HG02973 (cell line): Measurements from ENCODE around the gene ADAMTSL2.
"Not testable (repeated sequence)": the region's sequence is repeated elsewhere in the genome, so short reads cannot be mapped to it uniquely, and the experiment has no call there.

Experiments used
- ATAC-seq: cut with Tn5 transposase; IDR thresholded peaks from one replicate; pipeline ENCODE4 v1.9.1; 2021; ENCODE audit warnings: moderate library complexity; ENCODE audit not compliant: unreplicated experiment

ADAMTSL2 gene

DNA sequence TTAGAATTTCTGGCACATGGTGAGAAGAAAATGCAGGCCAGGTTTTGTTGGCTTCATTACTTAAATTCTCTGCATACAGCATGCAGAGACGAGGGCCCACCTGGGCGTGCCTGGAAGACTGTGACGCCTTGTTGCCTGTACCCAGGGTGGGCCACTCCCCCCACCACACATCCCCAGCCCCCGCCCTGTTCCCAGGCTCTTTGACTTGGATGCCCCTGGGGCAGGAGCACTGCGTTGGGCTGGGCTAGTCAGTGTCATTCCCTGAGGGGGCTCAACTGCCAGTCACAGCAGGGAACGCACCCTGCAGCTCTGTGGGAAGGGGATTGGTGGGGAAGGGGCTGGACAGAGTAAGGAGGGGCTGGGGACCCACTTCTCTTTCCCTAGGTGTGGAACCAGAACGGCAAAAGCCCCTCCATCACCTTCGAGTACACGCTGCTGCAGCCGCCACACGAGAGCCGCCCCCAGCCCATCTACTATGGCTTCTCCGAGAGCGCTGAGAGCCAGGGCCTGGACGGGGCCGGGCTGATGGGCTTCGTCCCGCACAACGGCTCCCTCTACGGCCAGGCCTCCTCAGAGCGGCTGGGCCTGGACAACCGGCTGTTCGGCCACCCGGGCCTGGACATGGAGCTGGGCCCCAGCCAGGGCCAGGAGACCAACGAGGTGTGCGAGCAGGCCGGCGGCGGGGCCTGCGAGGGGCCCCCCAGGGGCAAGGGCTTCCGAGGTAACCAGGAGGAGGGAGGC lies 19.6 kb downstream of the ADAMTSL2 start:
- ATAC-seq = no peak

DNA sequence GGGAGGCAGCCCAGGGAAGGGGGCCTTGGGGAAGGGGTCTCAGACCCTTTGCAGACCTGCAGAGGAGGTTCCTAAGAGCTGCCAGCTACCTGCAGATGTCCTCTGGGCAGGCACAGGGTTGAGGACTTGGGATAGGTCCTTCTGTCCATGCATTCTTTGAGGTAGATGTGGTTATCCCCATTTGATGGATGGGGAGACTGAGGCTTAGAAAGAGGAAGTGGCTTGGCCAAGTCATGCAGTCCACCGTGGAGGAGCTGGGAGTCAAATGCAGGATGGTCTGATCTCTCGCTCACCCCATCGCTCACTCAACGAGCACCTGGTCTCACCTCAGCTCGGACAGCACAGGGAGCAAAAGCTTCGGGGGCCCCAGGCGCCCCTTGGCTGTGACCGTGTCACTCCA lies 20.2 kb downstream of the ADAMTSL2 start:
- ATAC-seq = no peak

DNA sequence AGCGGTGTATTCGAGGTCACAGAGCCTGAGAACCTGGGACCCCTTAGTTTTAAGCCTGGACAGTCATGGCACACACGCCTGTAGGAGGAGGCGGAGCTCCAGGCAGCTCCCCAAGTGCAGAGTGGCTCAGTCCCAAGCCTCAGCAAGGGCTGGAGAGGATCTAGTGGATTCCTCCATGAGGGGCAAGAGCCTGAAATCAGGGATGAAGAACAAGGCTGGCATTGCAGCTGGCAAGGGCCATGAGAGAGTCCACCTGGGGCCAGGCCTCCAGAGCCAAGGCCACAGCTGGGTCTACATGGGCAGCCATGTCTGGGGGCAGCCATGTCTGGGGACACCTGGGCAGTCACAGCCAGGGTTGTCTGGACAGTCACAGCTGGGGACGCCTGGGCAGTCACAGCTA lies 21.9 kb downstream of the ADAMTSL2 start:
- ATAC-seq = no peak

DNA sequence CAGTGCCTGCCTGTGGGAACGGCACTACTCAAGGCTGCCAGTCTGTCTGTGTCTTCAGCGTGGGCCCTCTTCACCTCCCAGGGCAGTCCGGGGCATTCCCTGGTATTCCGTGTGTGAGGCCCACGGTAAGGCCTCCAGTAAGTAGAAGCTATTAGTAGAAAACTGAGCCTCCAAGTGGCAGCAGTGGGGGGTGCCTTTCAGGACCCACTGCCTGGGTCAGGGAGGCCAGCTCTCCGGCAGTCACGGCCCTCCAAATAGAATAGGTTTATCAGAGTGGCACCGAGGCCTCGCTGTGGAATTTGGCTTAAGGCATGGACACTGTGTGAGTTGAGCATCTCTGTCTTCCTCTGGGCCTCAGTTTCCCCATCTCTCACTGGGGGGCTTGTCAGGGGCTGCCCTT lies 23.1 kb downstream of the ADAMTSL2 start:
- no peak for ATAC-seq

DNA sequence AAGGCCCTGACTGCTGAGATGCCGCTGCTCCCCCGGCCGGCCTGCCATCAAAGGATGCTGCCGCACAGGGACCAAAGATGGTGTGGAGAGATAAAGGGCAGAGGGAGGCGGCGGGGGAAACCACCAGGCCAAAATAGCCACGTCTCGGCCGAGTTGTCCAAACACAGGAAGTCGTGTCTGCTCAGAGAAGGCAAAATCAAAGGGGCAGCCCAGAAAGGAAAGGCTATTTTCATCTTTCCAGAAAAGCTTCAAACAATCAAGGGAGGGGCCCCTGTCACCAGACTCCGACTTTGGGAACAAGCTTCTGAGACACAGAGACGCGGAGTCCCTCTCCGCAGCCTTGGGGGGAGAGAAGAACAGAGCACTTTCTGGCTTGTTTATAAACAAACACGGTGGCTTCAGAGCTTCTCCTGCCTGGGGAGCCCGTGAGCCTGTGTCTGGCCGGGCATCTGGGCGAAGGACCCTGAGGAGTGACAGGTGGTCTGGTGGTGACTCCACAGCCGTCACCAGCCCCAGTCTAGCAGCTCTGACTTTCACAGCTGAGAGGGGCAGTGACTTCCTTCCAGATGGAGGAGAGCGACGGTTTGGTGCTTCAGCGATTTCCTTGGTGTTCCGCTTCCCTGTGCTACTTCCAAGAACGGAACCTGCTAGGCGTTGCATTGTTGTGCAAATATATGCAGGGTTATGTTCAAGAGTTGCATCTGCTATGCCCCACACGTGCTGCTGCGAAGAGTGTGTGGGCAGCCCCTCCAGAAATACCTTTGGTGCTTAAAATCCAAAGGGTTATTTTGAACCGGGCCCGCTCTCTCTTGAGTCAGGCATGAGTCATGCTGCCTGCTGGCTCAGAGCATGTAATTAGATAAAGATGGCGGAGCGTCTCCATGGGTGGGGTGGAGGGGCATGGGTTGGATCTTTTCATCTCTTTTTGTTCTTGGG lies 24.0 kb downstream of the ADAMTSL2 start:
- no peak for ATAC-seq

DNA sequence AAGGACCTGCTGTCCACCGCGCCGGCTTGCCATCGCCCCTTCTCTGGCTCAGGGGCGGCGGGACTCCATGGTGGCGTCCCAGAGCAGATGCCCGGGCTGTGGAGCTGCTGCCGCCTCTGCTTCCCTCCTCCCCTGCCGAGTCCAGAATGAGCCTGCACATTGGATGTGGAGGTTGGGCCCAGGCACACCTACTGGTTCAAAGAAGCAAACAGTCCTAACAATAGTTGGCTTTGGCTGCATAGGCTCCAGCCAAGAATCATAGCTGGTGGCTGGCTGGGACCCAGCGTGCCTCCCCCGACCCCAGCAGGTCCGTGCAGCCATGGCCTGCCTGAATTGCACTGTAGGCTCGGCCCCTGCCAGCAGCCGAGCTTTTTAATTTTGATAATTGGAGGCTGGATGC lies 25.8 kb downstream of the ADAMTSL2 start:
- no peak for ATAC-seq

DNA sequence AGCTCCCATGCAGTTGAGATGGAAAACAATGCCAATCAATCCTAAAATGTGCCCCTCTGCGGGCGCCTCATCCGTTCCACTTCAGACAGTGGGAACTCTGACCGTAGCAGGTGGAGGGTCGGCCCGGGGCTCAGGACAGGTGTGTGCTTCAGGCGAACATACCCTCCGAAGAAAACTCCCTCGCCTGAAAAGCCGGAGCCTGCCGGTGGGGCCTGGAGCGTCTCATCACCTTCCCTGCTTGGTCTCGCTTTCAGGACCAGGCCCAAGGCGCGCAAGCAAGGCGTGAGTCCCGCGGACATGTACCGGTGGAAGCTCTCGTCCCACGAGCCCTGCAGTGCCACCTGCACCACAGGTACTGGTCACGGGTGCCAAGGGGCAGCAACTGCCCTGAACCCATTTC lies 26.4 kb downstream of the ADAMTSL2 start:
- no peak for ATAC-seq

DNA sequence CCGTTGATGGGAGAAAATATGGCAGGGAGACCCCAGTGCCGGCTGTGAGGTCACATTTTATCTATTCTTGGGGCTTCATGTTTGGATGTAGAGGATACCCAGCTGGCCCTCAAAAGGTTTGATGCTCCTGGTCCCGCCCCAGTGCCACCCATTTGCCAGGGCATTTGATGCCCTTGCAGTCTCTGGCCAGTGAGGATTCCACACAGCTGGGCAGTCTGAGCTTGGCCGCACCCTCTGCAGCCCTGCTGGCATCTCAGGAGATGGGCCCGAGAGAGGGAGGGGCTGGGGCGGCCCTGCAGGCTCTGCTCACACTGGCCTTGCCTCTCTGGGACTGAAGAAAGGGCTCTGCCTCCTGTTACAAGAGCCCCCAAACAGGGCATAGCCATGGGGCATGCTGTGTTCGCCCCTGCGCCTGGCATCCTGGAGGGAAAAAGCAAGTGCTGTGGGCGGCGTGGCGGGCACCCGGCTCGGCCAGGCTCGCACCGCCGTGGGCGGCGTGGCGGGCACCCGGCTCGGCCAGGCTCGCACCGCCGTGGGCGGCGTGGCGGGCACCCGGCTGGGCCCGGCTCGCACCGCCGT lies 27.6 kb downstream of the ADAMTSL2 start:
- no peak for ATAC-seq

DNA sequence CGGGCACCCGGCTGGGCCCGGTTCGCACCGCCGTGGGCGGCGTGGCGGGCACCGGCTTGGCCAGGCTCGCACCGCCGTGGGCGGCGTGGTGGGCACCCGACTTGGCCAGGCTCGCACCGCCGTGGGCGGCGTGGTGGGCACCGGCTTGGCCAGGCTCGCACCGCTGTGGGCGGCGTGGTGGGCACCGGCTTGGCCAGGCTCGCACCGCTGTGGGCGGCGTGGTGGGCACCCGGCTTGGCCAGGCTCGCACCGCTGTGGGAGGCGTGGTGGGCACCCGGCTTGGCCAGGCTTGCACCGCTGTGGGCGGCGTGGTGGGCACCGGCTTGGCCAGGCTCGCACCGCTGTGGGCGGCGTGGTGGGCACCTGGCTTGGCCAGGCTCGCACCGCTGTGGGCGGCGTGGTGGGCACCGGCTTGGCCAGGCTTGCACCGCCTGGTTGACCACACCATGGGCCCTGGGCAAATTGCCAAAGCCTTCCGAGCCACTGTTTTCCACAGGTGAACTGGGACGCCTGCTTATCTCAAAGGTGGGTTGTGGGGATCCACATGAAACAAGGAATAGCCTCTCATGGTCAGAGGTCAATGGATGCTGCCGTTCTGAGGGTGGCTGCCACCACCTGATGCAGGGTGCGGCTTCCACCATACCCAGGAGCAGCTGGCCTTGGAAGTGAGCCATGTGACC lies 28.2 kb downstream of the ADAMTSL2 start:
- no peak for ATAC-seq

DNA sequence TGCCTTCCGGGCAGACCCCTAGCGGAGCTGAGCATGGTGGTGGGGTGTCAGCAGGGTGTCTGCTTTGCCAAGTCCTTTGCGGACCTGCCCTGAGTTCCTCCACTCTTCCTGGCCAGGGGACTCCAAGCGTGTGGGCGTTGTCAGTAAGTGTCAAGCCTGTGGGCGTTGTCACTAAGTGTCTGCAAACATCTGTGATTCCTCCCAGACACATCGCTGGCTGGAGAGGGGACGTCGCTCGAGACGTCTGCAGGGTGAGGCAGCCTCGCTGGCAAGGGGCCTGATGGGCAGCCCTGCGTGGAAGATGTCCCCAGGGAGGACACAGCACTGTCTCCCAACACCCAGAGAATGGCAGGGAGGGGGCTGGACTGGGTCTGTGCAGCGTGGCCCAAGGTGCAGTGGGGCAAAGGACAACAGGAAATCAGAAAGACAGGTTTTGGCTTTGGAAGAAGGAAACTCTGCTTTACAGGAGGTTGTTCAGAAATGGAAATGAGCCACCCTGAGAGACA lies 28.8 kb downstream of the ADAMTSL2 start:
- ATAC-seq = no peak

DNA sequence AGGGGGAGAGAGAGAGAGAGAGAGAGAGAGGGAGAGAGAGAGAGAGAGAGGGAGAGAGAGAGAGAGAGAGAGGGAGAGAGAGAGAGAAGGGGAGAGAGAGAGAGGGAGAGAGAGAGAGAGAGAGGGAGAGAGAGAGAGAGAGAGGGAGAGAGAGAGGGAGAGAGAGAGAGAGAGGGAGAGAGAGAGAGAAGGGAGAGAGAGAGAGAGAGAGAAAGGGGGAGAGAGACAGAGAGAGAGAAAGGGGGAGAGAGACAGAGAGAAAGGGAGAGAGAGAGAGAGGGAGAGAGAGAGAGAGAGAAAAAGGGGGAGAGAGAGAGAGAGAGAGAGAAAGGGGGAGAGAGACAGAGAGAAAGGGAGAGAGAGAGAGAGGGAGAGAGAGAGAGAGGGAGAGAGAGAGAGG lies 29.3 kb downstream of the ADAMTSL2 start:
- ATAC-seq = not testable (repeated sequence)

DNA sequence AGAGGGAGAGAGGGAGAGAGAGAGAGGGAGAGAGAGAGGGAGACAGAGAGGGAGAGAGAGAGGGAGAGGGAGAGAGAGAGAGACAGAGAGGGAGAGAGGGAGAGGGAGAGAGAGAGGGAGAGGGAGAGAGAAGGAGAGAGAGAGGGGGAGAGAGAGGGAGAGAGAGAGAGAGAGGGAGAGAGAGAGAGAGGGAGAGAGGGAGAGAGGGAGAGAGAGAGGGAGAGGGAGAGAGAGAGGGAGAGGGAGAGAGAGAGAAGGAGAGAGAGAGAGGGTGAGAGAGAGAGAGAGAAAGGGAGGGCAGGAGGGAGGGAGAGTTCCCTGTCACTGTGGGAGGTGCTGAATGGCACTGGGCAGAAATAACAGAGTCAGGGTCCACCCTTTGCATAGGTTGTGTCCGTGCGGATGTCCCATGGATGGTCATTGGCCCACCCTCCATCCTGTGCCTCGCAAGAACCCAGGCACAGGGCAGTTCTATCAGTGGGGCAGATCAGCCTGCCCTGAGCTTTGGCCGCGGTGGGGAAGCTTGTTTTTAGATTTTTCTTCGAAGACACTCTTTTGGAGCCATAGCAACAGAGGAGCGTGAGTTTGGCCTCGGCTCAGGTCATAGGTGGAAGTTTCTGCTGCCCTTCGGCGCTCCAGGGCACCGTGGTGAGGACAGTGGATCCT lies 30.1 kb downstream of the ADAMTSL2 start:
- ATAC-seq = no peak

DNA sequence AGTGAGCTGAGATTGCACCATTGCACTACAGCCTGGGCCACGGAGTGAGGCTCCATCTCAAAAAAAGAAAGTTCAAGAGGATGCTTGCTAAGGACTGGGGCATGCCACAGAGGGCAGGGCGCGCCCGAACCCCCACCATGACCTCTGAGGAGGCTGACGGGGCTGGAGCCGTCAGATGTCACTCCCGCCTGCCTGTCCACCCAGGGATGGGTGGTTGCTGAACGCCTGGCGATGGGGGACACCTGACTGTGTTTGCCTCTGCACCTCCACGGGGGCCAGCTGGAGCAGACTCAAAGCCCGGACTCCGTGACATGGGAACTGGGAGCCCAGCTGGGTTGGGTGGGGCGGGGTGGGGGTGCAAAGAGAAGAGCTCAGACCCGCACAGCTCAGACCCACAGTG lies 31.9 kb downstream of the ADAMTSL2 start:
- ATAC-seq = no peak

DNA sequence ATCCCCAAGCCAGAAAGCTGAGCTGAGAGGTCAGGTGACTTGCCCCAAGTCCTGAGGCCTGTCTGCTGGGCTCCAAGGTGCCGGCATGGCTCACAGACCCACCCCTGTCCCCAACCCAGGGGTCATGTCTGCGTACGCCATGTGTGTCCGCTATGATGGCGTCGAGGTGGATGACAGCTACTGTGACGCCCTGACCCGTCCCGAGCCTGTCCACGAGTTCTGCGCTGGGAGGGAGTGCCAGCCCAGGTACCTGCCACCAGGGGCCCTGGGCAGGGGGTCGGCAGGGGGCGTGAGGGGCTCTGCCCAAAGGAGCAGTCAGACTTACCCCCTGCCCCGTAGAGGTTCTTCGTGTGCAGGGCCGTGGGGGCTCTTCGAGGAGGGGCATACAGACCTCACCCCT lies 32.3 kb downstream of the ADAMTSL2 start:
- no peak for ATAC-seq

DNA sequence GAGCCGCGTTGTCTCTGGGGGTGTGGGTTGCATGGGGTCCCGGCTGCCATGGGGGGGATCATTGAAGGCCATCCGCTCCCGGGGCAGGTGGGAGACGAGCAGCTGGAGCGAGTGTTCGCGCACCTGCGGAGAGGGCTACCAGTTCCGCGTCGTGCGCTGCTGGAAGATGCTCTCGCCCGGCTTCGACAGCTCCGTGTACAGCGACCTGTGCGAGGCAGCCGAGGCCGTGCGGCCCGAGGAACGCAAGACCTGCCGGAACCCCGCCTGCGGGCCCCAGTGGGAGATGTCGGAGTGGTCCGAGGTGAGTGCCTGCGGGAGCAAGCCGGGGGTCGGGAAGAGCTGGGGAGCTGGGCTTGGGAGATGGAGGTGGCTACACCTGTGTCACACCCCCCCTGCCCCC lies 33.7 kb downstream of the ADAMTSL2 start:
- ATAC-seq = no peak

DNA sequence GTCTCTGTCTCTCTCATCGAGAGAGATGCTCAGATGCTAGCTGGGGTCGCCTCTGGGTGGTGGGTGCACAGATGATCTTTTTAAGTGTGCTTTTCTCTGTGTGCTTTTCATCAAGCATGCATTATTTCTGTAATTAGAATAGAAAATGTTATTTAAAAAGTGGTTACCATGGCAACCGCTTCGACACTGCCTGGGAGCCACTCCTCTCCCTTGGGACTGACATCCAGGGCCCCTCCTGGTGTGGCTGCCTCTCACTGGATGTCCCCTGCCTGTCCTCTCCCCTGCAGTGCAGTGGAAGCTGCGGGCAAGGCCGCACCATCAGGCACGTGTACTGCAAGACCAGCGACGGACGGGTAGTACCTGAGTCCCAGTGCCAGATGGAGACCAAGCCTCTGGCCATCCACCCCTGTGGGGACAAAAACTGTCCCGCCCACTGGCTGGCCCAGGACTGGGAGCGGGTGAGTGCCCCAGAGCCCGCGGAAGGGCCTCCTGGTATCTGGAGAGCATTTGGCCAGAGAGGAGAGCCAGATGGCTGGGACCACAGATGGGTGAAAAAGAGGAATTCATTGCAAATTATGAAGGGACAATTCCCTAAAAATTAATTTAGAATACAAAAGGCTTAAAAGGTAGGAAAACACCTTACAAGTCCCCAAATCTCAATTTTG lies 34.7 kb downstream of the ADAMTSL2 start:
- no peak for ATAC-seq

DNA sequence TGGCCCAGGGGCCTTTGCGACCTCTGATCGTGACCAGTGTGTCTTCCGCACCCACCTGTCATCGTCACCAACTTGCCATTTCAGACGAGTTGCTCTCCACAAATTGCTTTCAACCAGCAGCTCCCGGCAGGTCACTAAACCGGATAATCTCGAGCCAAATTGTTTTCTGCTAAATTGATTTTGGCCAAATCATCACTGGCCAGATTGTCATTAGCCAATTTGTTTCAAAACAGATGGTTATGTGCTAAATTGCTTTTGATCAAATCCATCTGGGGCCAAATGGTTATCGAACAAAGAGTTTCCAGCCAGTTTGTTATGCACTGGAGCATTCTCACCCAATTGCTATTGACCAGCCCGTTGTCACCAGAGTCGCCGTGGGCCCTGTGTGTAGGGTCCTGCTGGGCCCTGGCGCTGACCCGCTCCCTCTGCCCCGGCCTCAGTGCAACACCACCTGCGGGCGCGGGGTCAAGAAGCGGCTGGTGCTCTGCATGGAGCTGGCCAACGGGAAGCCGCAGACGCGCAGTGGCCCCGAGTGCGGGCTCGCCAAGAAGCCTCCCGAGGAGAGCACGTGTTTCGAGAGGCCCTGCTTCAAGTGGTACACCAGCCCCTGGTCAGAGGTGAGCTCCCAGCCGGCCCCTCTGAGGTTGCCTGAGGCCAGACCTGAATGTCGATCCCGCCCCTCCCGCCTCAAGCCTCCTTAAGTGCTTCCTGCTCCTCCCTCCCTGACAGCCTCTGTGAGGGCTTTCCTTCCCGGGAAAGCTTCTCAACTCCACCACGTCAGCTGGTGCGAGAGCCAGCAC lies 35.6 kb downstream of the ADAMTSL2 start:
- no peak for ATAC-seq

DNA sequence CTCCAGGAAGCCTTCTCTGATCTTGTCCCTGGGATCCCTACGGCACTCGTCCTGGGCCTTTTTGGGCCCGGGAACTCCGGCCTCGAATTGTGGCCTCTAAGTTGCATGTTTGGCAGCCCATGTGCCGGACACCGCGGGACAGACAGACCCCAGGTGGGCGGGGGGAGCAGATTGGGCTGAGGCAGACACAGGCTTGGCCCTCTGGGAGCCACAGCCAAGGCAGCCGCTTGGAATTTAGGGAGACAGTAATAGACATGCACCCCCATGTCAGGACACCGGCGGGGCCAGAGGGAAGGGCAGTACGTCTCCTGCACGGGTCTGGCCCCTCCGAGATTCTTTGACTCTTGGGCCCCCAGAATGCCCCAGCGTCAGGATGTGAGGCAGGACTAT lies 36.2 kb downstream of the ADAMTSL2 start:
- no peak for ATAC-seq

DNA sequence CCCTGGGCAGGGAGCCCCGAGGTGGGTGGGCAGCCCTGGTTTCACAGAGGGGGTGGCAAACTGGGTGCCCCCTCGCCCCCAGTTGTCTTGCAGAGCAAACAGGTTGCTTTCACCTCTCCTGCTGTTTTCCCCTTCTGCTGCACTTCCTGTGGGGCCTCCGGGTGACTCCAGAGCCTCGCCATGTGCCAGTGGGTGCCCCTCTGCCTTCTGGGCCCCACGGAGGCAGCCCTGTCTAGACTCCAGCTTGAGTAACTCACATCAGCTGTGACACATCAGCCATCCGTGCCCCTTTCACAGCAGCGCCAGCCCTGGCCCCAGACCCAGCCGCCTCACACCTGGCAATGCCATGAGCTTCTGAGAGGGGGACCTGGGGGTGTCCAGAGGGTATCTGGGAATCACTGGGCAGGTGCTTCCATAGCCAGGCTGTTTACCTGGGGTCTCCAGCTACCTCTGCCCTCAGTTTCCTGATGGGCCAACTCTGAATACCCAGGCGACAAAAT lies 36.9 kb downstream of the ADAMTSL2 start:
- no peak for ATAC-seq
